Activated naive CD8-positive, alpha-beta T cell treated with anti-CD3 and anti-CD28 coated beads, Interleukin-2, amount 50 U/mL, for 16 hours (primary cell): ENCODE results near the gene HIPK4.

Source experiments
- DNase-seq: peaks from one replicate; pipeline ENCODE4 v3.0.0-alpha.2; 2020; ENCODE audit warnings: low read depth, low spot score

Gene HIPK4

DNA sequence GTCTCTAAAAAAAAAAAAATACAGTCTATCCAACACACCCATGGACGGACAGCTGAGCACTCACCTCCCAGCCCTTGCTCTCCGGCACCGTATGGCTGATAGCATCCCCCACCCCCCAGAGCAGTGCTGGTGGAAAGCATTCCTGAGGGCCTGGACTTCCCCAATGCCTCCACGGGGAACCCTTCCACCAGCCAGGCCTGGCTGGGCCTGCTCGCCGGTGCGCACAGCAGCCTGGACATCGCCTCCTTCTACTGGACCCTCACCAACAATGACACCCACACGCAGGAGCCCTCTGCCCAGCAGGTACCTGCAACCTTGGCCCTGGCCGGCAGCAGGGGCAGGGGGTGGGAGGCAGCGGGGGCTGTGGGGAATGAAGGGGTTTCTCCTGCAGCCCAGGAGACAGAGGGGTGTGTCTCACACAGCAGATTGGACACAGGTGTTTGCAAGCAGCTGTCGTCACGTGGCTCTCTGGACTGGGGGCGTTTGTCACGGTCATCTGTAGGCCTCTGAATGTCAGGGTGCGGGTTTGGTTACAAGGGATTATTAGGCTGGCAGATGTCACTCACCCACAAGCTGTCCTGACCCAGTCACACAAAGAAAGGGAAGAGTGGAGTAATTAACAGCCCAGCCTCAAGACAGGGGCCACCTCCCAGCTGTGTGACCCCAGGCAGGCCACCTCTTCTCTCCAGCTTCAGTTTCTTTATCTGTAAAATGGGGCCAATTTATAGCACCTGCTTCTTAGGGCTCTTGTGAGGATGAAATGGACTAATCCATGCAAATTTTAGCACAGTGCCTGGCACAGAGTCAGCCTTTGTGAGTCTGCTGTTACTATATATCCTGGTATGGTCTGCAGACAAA lies 22.2 kb downstream of the HIPK4 start:
- no peak for DNase-seq

DNA sequence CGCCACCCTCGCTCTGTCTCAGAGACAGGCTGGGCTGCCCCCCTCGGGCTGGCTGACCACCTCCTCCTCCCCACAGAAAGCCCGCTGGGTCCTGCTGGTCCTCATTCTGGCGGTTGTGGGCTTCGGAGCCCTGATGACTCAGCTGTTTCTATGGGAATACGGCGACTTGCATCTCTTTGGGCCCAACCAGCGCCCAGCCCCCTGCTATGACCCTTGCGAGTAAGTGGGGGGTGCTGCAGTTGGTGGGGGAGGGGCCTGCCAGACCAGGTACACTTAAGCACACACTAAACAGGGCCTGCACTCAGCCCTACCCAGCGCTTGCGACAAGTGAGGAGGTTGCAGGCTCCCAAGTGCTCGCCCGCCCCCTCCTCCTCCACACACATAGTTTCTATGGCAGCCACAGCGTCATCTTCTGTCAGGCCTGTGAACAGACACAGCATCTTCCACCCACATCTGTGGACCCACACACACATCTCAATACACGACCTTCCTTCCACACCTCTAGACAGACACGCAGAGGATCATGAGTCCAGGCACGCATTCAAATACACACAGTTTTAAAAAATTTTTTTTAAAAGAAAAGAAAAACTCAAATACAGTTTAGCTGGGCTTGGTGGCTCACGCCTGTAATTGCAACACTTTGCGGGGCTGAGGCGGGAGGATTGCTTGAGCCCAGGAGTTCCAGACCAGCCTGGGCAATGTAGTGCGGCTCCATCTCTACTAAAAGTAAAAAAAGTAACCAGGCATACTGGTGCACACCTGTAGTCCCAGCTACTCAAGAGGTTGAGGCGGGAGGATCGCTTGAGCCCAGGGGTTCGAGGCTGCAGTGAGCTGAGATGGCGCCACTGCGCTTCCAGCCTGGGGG lies 23.1 kb downstream of the HIPK4 start:
- no peak for DNase-seq

DNA sequence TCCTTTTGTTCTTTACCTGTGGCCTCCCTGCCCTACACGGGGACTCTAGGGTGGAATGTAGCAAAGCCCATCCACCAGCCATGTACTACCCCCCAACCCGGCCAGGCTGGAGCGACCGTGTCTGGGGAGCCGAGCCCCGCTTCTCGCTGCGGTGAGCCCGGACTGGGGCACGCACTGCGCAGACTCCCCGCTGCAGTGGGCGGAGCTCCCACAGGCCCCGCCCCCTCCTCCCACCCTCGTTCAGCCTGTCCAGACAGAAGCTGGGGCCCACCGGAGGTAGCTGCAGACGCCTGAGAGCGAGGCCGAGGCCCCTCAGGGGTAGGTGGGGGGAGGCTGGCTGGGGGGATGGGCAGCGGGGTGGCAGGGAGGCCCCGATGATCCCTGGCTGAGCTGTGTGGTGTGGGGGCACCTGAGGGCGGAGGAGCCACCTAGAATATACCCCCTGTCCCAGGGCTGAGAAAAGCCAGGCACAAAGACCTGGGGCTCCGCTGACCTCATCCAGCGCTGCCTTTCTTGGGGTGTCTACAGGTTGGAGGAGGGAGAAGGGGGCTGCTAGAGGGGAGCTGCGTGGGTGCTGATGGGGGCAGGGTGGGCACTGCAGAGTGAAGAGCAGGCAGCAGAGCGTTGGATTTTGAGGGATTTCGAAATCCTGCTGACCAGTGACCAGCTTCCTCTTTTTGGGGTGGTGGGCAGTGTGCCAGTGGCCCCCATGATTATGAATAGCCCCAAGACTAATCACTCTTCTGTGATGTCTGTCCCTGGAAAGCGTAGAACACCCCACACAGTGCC lies 24.2 kb downstream of the HIPK4 start:
- DNase-seq: no peak

DNA sequence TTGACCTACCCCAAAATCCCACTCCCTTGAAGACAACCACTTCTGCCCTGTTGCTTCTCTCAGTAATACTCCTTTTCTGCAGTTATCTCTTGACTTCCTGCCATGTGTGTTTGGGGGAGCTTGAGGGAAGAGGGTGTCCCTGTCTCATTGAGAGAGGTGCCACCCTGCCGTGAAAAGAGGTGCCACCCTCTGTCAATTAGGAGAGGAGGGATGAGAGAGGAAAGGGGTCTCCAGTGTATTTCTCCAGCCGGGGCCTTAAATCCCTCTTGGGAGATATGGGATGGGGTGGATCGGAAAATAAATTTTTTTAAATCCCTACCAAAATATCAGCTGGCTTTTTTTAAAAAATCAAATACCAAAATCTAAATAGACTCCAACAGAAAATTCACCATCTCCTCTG lies 25.0 kb downstream of the HIPK4 start:
- no peak for DNase-seq

DNA sequence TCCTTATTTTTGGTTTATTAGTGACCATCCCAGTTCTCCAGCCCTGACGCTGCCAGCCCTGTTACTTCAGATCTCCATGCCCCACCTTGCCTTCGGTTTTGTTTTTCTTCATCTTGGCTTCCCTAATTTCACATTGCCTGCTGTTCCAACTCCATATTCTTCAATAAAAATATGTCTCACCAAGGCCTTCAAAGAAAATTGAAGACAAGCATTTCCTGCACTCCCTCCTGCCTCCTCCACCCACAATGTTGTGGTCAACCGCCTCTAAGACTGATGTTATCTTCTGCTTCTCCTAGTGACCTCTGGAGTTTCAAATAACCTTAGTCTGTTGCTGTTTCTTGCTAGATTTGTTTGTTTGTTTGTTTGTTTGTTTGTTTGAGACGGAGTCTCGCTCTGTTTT lies 26.9 kb downstream of the HIPK4 start:
- no peak for DNase-seq

DNA sequence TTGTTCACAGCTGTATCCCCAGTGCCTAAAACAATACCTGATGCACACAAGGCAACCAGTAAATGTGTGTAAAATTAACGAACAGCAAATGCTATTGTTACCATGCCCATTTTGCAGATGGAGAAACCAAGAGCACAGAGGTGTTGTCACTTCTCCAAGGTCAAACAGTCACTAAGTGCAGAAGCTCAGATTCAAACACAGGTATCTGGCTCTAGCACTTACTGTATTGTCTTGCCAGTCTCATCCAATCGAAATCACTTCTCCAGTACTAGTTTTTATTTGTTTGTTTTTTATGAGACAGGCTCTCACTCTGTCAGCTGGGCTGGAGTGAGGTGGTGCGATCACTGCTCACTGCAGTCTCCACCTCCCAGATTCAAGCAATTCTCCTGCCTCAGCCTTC lies 27.8 kb downstream of the HIPK4 start:
- DNase-seq: no peak

DNA sequence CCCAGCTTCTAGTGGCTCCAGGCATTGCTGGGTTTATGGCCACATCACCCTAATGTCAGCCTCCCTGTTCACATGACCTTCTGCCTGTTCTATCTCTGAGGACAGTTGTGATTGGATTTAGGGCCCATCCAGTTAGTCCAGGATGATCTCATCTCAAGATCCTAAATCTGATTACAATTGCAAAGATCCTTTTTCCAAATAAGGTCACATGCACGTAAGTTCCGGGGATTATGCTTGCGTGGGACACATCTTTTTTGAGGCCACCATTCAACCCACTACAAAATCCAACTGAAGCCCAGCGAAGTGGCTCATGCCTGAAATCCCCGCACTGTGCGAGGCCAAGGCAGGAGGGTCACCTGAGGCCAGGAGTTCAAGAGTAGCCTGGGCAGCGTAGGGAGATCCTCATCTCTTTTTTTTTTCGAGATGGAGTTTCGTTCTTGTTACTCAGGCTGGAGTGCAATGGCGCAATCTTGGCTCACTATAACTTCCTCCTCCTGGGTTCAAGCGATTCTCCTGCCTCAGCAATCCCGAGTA lies 29.2 kb downstream of the HIPK4 start:
- no peak for DNase-seq

DNA sequence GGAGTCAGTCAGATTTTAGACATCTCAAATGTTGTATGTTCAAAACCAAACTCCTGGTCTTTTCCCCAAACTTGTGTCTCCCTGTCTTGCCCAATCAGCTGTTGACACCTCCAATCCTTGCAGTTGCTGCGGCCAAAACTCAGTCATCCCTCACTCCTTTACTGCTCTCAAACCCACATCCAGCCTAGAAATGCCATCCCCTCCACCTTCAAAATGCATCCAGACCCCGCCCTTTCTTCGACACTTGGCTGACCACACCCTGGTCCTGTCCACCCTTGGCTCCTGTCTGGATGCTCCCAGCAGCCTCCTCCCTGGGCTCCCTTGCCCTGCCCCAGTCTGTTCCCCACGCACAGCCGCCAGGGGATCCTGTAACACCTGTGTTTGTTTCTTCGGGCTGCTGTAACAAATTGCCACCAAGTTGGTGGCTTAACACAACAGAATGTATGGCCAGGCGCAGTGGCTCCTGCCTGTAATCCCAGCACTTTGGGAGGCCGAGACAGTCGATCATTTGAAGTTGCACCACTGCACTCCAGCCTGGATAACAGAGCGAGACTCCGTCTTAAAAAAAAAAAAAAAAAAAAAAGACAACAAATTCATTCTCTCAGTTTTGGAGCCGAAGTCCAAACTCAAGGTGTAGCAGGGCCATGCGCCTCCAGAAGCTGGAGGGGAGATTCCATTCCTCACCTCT lies 29.8 kb downstream of the HIPK4 start:
- no peak for DNase-seq

DNA sequence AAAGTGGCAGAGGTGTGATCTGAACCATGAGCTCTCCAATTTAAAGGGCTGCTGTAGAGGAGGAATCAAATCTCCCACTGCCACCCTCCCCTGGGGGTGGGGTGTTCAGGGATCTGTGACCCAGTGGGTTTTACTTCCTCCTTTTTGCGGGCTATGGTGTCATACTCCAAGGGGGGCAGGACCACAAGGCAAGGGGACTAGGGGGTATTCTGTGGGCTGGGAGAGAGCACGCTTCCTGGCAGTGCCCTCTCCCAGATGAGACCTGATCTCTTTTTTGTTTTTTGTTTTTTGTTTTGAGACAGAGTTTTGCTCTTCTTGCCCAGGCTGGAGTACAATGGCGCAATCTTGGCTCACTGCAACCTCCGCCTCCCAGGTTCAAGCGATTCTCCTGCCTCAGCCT lies 31.2 kb downstream of the HIPK4 start:
- DNase-seq: no peak

DNA sequence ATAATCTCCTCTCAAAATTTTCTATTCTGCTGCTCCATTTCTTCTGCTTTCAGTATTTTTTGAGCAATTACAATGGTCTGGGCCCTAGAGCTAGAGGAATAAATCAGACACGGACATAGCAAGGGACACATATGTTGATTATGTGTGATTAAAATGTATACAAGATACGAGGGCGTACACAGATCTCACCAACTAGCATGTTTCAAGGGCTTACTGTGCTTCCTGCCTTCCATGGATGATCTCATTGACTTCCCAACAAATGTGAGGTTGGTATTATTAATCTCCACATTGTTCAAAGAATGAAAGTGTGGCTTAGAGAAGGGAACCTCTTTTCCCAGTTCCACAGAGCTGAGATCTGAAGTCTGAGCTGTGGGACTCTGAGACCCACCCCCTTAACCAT lies 32.3 kb downstream of the HIPK4 start:
- no peak for DNase-seq

DNA sequence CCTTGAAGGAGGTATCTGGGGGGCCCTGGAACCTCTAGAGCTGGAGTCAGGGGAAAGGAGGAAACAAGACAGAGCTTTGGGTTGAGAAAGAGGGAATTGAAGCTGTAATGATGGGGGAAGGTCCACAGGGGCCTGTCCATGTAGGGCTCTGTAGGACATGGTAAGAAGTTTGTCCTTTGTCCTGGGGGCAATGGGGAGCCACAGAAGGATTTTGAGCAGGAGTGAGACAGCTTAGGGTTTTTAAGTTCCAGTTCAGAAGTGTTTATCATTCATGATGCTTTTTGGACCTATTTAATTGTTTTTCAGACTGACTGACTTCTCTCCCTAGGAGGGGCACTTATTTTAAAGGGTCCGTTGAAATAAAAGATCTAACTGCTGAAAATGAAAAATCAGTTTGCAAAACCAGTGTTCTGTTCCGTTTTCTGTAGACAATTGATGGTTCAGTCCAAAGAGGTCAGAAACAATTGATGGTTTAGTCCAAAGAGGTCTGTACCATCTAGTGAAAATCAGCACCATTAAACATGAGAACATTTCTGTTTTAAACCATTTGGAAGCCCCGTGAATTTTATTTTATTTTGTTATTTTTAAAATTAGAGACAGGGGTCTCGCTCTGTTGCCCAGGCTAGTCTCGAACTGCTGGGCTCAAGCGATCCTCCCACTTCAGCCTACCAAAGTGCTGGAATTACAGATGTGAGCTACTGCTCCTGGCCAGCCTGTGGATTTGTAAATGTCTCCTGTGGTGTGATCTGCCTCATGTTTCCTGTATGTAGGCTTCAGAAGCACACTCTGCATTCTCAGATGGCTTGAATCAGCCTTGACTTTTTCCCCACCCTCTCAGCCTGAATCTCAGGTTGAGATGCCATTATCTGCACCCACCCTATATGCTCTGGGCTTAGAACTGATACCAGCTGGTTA lies 33.0 kb downstream of the HIPK4 start:
- no peak for DNase-seq

DNA sequence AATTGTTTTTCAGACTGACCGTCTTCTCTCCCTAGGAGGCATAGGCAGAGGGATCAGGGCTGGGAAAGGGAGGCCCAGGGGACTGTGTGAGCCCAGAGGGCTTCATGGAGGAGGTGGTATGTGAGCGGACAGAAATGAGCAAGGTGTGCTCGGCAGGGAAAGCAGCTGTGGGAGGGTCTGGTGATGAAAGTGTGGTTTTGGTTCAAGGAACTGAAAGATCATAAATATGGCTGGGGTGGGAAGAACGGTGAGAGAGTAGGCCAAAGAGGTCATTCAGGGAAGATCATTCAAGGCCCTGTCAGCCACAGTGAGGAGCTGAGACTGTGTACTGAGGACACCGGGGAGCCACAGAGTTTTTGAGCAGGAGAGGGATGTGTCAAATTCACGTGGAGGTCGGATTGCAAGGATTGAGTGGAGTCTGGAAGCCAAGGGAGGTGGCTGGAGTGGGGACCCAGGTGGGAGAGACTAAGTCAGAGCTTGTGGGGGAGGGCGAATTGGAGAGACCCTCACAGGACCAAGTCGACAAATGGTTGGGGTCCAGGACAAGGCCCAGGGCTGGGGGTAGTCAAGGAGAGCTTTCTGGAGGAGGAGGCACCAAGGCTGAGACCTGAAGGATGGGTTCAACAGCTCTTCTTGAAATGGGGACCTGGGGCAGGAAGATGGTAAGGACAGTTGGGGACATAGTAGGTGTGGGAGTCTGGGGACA lies 33.9 kb downstream of the HIPK4 start:
- DNase-seq: no peak

DNA sequence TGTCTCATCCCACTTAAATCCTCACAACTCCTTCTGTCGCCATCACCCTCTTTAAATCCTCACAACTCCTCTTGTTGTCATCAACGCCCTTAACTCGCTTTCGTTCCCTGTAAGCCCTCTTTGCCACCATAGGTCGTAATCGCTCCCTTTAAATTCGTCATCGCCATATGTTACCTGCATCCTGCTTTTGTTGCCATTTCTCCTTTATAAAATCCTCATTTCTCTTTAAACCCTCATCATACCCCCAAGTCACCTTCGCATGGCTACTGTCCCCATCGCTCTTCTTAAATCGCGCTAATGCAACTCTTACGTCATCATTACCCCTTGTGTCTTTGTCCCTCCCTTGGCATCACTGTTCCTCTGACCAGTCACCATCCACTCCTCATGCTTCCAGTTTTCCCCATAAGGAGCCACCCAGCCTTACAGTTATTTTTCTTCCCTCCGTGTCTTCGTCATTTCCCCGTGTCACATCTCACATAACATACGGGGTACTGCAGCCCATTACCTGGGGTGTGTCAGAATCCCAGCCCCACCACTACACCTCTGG lies 40.9 kb downstream of the HIPK4 start:
- no peak for DNase-seq

DNA sequence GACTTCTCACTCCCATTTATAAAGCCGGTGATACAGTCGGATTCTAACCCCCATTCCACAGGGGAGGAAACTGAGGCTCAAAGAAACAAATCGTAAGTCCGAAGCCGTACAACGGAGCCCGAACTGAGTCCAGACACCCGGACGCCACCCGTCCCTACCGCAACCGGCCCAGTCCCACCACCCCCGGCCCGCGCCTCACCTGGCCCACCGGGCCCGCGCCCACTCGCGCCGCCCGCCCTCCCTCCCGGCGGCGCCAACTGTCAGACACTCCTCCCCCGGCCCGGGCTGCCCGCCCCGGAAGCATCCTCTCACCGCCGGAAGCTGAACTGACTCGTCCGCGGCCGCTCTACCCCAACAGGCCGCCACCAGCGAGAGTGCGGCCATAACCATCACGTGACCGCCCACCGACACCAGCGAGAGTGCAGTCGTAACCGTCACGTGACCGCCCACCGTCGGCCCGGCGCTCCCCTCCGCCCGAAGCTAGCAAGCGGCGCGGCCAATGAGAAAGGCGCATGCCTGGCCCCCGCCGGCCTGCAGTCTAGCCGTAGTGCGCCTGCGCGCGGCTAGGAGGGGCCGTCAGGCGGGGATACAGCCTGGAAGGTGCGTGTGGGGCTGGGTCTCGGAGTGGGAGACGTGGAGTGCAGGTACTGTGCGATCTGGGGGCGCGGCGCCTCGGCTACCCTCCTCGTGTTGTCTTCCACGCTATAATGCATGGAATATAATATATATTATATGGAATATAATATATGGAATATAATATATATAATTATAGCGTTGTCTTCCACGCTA lies 41.7 kb downstream of the HIPK4 start, which contains the start of the genes C19orf47 and PLD3:
TSS of gene C19orf47 (minus strand) at position 273 of the 789 bp plus-strand sequence. CDS start 6,540 bp downstream, outside the sequence.
TSS of gene PLD3 (plus strand) at position 571 of the 789 bp plus-strand sequence. CDS start 17,789 bp downstream, outside the sequence.
- peak; percentile 94 for DNase-seq

DNA sequence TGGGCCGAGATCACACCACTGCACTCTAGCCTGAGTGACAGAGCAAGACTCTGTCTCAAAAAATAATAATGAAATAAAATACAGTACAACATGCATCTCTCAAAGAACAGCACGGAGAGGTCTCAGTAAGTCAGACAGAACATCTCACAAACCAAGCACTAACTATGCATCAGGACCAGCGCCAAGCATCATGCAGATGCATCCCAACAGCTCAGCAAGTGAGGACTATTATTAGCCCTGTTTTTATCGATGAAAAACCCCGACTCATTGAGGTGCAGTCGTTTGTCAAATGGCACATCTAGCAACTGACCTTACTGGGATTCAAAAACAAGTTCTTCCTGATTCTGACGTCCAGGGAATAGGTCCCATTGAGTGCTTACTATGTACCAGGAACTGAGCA lies 45.6 kb downstream of the HIPK4 start:
- no peak for DNase-seq

DNA sequence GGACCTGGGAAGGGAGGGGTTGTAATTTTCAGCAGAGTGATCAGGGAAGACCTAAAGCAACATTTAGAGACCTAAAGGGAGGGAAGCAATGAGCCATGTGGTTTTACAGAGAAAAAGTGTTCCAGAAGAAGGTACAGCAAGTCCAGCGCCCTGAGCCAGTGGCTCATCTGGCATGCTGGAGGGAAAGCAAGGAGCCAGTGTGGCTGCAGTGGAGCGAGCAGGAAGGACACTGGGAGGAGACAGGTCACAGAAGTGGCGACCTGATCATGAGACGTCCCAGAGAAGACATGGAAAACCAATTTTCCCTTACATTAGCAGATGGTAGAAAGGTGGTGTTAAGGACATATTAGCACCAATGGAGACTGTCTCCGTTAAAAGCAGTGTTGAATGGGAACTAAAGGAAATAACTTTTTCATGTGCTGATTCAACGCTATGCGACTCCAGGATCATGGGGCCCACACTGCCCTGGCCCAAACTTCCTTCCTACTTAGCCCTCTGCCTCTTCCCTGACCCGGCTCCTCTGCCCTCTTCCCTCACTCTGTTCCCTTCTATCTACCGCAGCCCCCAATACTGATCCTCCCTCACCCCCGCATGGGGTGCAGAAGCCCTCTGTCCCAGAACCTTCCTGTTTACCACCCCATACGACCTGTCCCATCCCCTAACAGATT lies 47.2 kb downstream of the HIPK4 start:
- DNase-seq: no peak
